T-helper 17 cell (primary cell): ENCODE measurements around the gene RPL13A. TPM values are rescaled to one million over a fixed set of nuclear protein-coding genes. Genes with fewer than 3 reads are reported as not detected.
"Not testable (repeated sequence)": the region's sequence is repeated elsewhere in the genome, so short reads cannot be mapped to it uniquely, and the experiment has no call there.

Experiments used
- ATAC-seq: fragments of 150-1000 bp; cut with Tn5 transposase; 2 replicates; pipeline ENCODE4 v1.10.0; 2021; ENCODE audit warnings: mild to moderate bottlenecking, moderate library complexity
- DNase-seq, 3 donors: peaks; one replicate each; pipeline versions ENCODE4 v3.0.0 to v3.0.0-alpha.2; 2020 to 2021
- H3K9me3 ChIP-seq: one replicate; pipeline ENCODE4 v1.7.0; 2013; ENCODE audit warnings: low read length, mild to moderate bottlenecking; ENCODE audit not compliant: control insufficient read depth, poor library complexity, severe bottlenecking
- H3K27ac Mint-ChIP-seq: one replicate; pipeline ENCODE4 v1.8.0; 2022; ENCODE audit warnings: mild to moderate bottlenecking, moderate library complexity, mixed read lengths
- H3K27me3 Mint-ChIP-seq: one replicate; pipeline ENCODE4 v1.8.0; 2022; ENCODE audit warnings: mixed read lengths
- H3K36me3 Mint-ChIP-seq: one replicate; pipeline ENCODE4 v1.8.0; 2022; ENCODE audit warnings: low read depth, mixed read lengths
- H3K4me1 Mint-ChIP-seq: one replicate; pipeline ENCODE4 v1.8.0; 2022; ENCODE audit warnings: mild to moderate bottlenecking, mixed read lengths
- H3K4me3 Mint-ChIP-seq: one replicate; pipeline ENCODE4 v1.8.0; 2022; ENCODE audit warnings: mild to moderate bottlenecking, moderate library complexity, mixed read lengths
- total RNA-seq, 4 donors: library from RNA in 2 of 4; stranded (reverse) in 2 of 4; gene quantifications; one replicate each; pipeline ENCODE4 v1.2.3 and lab custom pipeline; 2022 to 2026

RPL13A gene
- total RNA-seq, 2 donors from 2014 or later, result 5,253 to 5,291 TPM

- DNase-seq (no peak), ATAC-seq (no peak)
- Mint-ChIP-seq H3K27me3 (no peaks in the 10 kb centered on the region), H3K27ac (peak overlapping the region; percentile 91), H3K36me3 (peaks cover 3% of the 10 kb centered on the region), H3K4me1 (peaks cover 7% of the 10 kb centered on the region), H3K4me3 (no peak overlapping the region)
- H3K9me3 ChIP-seq, result no peaks in the 10 kb centered on the region
Measured at GRCh38 chr19:49463960-49464740, 23.3 kb upstream of the RPL13A start.

DNA sequence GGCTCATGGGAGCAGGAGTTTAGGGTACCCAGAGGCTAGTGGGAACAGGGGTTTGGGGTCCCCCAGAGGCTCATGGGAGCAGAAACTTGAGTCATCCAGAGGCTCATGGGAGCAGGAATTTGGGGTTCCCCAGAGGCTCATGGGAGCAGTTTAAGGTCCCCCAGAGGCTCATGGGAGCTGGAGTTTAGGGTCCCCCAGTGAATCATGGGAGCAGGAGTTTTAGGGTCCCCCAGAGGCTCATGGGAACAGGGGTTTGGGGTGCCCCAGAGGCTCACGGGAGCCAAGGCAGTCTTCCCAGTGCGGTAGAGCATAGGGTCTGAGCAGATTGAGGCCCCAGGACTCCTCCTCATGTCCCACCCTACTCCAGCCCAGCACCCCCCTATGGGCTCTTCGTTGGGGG lies 22.0 kb upstream of the RPL13A start:
- peaks cover 14% of the 10 kb centered on the region for H3K4me1 Mint-ChIP-seq
- ATAC-seq (no peak), DNase-seq (no peak)
- no peak overlapping the region for H3K4me3 Mint-ChIP-seq
- peaks cover 3% of the 10 kb centered on the region for H3K36me3 Mint-ChIP-seq
- H3K27me3 Mint-ChIP-seq, result no peaks in the 10 kb centered on the region
- H3K9me3 ChIP-seq, result no peaks in the 10 kb centered on the region
- H3K27ac Mint-ChIP-seq, result peak overlapping the region; percentile 91

DNA sequence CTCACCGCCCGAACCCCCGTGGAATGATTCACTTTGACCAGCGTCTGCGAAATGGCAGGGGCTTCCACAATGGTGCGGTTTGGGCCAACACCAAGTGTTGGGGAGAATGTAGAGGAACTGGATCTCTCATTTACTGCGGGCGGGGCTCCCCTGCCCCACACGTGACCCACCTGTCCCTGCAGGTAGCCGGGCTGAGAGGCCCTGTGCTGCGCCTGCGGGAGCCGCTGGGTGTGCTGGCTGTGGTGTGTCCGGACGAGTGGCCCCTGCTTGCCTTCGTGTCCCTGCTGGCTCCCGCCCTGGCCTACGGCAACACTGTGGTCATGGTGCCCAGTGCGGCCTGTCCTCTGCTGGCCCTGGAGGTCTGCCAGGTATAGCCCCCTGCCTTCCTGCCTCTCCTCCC lies 19.2 kb upstream of the RPL13A start:
- H3K4me3 Mint-ChIP-seq, result no peak overlapping the region
- DNase-seq, result no peak
- H3K27me3 Mint-ChIP-seq, result no peaks in the 10 kb centered on the region
- H3K9me3 ChIP-seq, result no peaks in the 10 kb centered on the region
- ATAC-seq, result no peak
- peaks cover 3% of the 10 kb centered on the region for H3K36me3 Mint-ChIP-seq
- H3K4me1 Mint-ChIP-seq, result peaks cover 21% of the 10 kb centered on the region
- peak overlapping the region; percentile 96 for H3K27ac Mint-ChIP-seq

GRCh38 chr19:49468746-49469447 lies 18.5 kb upstream of the RPL13A start:
- peaks cover 23% of the 10 kb centered on the region for H3K4me1 Mint-ChIP-seq
- ATAC-seq, result peak; percentile 83
- peaks cover 3% of the 10 kb centered on the region for H3K36me3 Mint-ChIP-seq
- peak; percentile 67 to 86 (median 85) for DNase-seq
- peak overlapping the region; percentile 88 for H3K4me3 Mint-ChIP-seq
- no peaks in the 10 kb centered on the region for H3K27me3 Mint-ChIP-seq
- H3K27ac Mint-ChIP-seq, result peak overlapping the region; percentile 96
- H3K9me3 ChIP-seq, result no peaks in the 10 kb centered on the region

- Mint-ChIP-seq H3K27me3 (no peaks in the 10 kb centered on the region), H3K4me3 (peak overlapping the region; percentile 80), H3K36me3 (peaks cover 11% of the 10 kb centered on the region), H3K27ac (peak overlapping the region; percentile 96), H3K4me1 (peaks cover 23% of the 10 kb centered on the region)
- DNase-seq (peak; percentile 58 to 78 (median 67)), ATAC-seq (peak; percentile 54)
- H3K9me3 ChIP-seq, result no peaks in the 10 kb centered on the region
Measured at GRCh38 chr19:49469828-49470614, 17.4 kb upstream of the RPL13A start.

DNA sequence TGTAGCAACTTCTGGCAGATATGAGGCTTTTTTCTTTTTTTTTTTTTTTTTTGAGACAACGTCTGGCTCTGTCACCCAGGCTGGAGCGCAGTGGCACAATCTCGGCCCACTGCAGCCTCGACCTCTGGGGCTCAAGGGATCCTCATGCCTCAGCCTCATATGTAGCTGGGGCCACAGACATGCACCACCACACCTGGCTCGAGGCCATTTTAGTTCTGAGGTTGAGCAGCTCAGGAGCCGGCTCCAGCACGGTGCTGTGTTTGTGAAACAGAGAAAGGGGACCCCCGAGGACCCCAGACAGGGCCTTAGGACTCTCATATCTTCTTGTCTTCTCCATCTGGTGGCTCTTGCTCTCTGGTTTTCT lies 16.8 kb upstream of the RPL13A start:
- peaks cover 15% of the 10 kb centered on the region for H3K36me3 Mint-ChIP-seq
- H3K4me1 Mint-ChIP-seq, result peaks cover 20% of the 10 kb centered on the region
- no peaks in the 10 kb centered on the region for H3K27me3 Mint-ChIP-seq
- no peaks in the 10 kb centered on the region for H3K9me3 ChIP-seq
- H3K4me3 Mint-ChIP-seq, result peak overlapping the region; percentile 80
- no peak for ATAC-seq
- peak overlapping the region; percentile 96 for H3K27ac Mint-ChIP-seq
- no peak for DNase-seq

DNA sequence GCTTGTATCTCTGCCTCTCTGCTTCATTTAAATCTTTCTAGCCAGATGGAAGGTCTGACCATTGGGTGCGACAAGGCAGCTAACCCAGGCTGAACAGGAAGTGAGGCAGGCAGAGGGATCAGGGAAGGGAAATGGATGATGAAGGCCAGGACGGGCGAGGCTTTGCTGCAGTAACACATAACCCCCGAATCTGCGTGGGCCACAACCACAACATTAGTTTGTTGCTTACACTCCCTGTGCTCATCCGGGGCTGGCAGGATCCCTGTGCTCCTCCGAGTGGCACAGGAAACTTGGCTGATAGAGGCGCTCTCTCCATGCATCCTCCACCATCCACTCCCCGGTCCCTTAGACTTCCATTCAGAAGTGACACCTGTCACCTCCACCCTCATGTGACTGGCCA lies 14.5 kb upstream of the RPL13A start:
- H3K9me3 ChIP-seq, result no peaks in the 10 kb centered on the region
- ATAC-seq (no peak), DNase-seq (no peak)
- Mint-ChIP-seq H3K4me3 (peak overlapping the region; percentile 100), H3K27me3 (no peaks in the 10 kb centered on the region), H3K4me1 (peaks cover 29% of the 10 kb centered on the region), H3K27ac (peak overlapping the region; percentile 96), H3K36me3 (peaks cover 22% of the 10 kb centered on the region)

DNA sequence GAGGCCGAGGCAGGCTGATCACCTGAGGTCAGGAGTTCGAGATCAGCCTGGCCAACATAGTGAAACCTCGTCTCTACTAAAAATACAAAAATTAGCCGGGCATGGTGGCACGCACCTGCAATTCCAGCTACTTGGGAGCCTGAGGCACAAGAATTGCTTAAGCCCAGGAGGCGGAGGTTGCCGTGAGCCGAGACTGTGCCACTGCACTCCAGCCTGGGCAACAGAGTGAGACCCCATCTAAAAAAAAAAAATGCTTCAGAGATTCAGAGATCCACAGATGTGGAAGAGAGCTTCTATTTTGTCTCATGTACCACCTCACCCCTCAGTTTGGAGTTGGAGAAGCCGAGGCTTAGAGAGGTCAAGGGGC lies 13.9 kb upstream of the RPL13A start:
- Mint-ChIP-seq H3K27ac (peak overlapping the region; percentile 96), H3K36me3 (peaks cover 22% of the 10 kb centered on the region), H3K4me1 (peaks cover 29% of the 10 kb centered on the region), H3K4me3 (peak overlapping the region; percentile 100)
- not testable (repeated sequence) for ATAC-seq, DNase-seq, H3K27me3 Mint-ChIP-seq, H3K9me3 ChIP-seq

GRCh38 chr19:49473868-49474541 lies 13.4 kb upstream of the RPL13A start, which contains the start of gene FLT3LG:
Gene FLT3LG (plus strand): TSS chr19:49474215. CDS start chr19:49474640, 425 bp downstream.
- no peaks in the 10 kb centered on the region for H3K9me3 ChIP-seq
- peaks cover 28% of the 10 kb centered on the region for H3K4me1 Mint-ChIP-seq
- ATAC-seq, result peak; percentile 70

DNA sequence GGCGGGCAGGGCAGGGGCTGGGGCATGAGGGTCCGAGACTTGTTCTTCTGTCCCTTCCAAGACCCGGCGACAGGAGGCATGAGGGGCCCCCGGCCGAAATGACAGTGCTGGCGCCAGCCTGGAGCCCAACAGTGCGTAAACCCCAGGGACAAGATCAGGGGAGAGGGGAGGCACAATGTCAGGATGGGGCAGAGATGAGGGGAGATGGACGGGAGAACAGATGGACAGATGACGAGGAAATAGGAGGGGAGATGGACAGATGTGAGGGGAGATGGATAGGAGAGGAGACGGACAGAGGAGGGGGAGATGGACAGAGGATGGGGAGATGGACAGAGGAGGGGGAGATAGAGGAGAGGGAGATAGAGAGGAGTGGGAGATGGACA lies 12.9 kb upstream of the RPL13A start:
- peaks cover 28% of the 10 kb centered on the region for H3K4me1 Mint-ChIP-seq
- ATAC-seq, result no peak
- H3K27me3 Mint-ChIP-seq, result no peaks in the 10 kb centered on the region
- peak overlapping the region; percentile 100 for H3K4me3 Mint-ChIP-seq
- peak overlapping the region; percentile 96 for H3K27ac Mint-ChIP-seq
- no peaks in the 10 kb centered on the region for H3K9me3 ChIP-seq
- no peak for DNase-seq
- H3K36me3 Mint-ChIP-seq, result peaks cover 19% of the 10 kb centered on the region

More at GRCh38 chr19:49473868-49474541, 13.4 kb upstream of the RPL13A start, which contains the start of gene FLT3LG:
- peak; percentile 87 to 91 (median 90) for DNase-seq
- Mint-ChIP-seq H3K27me3 (no peaks in the 10 kb centered on the region), H3K27ac (peak within 1 kb of the TSS; percentile 96), H3K4me3 (peak within 1 kb of the TSS; percentile 100), H3K36me3 (peaks cover 19% of the 10 kb centered on the region)

DNA sequence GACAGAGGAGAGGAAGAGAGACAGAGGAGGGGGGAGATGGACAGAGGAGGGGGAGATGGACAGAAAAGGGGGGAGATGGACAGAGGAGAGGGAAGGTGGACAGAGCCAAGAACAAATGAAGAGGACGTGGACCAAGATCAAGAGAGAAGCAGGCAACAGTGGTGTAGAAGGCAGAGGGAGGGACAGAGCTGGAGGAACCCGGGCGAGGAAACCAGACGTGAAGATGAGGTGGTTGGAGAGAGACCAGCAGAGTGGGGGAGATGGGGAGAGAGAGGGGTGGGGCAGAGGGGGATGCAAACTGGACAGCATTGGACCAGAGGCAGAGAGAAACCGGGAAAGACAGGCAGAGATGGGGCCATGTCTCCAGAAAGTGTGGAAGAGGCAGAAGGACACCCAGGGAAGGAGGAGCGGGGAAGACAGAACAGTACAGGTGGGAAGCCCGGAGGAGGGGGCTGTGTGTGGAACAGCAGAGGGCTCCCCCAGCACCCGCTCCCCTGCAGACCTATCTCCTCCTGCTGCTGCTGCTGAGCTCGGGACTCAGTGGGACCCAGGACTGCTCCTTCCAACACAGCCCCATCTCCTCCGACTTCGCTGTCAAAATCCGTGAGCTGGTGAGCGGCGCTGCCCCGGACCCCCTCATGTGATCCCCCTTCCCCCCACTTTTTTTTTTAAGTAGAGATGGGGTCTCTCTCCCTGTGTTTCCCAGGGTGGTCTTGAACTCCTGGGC lies 12.1 kb upstream of the RPL13A start:
- no peaks in the 10 kb centered on the region for H3K9me3 ChIP-seq
- ATAC-seq (no peak), DNase-seq (no peak)
- Mint-ChIP-seq H3K36me3 (peaks cover 19% of the 10 kb centered on the region), H3K4me3 (peak overlapping the region; percentile 100), H3K4me1 (peaks cover 24% of the 10 kb centered on the region), H3K27me3 (no peaks in the 10 kb centered on the region), H3K27ac (peak overlapping the region; percentile 96)
